Stimulated activated CD8-positive, alpha-beta memory T cell treated with anti-CD3 and anti-CD28 coated beads, Interleukin-2, amount 100 ng/mL, for 48 hours (primary cell): ENCODE results near the gene PRPF31.
A peak's percentile ranks its signal among the peaks of the same experiment; 100 is the strongest.

Experiments used
- DNase-seq, 2 donors: peaks; one replicate each; pipeline ENCODE4 v3.0.0-alpha.2; 2020; ENCODE audit warnings: low read depth in 2 of 2

The PRPF31 gene

DNA sequence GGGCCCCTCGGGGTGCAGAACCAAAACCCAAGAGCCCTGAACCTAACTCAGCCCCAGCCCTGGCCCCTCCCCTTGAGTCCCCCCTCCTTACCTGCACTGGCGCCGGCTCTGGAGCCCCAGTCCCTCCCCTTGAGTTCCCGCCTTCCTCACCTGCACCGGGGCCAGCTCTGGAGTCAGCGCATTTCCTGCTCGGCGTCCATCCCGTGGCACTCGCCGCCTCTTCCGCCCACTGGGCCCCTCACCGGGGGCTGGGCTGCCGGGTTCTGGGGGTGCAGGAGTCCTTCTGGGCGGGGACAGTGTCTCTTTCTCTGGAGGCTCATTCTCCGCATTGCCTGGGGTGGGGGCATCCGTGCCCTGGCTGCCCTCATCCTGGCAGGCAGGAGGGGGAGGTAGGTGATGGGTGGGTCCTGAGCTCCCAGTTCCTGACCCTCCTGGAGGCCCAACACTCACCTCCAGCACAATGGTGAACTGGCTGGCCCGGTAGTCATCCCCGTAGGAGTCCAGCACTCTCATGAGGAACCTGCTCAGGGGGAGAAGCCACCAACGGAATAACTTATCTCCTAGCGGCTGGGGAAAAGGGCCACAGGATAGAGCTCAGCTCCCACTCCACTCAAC, 7.6 kb upstream of the PRPF31 start:
- DNase-seq, result no peak

DNA sequence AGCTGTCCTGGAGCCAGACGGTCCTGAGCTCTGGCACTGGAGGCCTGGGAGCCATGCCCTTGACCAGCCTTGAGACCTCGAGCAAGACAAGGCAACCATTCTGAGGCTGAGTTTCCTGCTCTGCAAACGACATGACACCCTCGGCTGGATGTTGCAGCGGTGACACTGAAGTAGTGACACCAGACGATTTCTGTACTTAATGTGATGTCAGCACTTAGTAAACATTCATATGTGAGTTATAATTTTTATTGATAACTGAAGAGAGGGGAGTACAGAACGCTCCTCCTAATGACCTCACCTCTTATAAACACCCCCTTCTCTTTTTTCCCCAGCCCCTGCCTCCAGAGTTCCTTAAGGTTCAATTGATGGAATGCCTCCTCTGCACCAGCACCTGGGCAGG, 7.1 kb upstream of the PRPF31 start:
- no peak for DNase-seq

DNA sequence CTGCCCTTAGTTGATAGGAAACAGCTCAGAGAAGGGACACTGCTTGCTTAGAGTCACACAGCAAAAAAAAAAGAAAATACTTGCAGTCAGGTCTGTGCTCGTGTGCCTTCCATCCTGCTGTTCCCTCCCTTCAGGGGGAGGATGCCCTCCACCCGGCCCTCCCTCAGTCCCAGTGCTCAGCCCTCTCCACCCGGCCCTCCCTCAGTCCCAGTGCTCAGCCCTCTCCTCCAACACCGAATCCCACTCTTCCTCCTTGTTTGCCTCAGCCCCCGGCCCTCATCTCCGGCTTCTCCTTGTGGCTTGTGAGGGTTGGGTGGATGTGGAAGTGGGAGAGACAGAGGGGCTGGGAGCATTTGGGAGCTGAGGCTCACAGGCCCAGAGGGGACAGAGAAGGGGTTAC, 5.9 kb upstream of the PRPF31 start:
- DNase-seq, result no peak

DNA sequence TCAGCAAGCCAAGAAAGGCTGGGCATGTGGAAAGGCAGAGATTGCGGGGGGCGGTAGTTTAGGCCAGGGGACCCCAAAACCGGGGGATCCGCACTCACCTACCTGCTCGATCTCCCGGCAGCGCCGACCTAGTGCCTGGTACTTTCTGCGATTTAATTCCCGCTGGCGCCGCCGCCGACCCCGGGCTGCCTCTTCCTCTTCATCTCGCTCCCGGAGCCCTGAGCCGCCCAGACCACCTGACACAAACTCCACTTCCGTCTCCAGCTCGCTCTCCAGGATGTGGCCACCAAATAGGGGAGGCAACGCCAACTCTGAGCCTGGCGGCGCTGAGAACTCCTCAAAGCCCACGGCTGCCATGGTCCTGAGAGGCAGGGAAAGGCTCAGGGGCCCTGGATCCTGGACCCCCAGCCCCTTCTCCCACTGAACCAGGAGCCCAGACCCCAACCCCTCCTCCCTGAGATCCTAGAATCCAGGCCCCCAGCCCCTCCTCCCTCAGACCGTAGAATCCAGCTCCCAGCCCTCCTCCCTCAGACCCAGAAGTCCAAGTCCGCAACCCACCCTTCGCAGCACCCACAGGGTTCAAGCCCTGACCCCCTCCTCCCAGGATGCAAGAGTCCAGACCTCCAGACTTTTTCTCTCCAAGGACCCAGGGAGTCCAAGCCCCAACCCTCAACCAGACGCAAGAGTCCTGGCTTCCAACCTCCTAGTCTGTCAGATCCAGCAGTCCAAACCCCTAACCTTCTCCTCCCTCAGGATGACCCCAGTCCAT, 1.0 kb upstream of the PRPF31 start:
- peak; percentile 28 to 43 for DNase-seq

DNA sequence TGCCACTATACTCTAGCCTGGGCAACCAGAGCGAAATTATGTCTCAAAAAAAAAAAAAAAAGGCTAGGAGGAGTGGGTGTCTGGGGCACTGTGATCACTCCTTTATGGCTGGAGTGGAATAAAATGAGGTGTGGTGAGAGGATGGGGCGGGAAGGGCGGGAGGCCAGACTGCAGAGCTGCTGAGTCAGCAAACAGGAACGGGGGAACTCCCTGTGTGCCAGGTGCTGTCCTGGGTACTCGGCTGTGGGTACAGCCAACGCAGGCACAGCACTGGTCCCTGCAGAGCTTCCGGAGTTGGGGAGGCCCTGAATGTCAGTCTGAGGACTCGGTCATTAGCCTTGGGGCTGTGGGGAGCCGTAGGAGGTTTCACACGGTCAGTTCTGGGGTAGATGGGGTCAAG, 5.7 kb downstream of the PRPF31 start:
- DNase-seq, result no peak

DNA sequence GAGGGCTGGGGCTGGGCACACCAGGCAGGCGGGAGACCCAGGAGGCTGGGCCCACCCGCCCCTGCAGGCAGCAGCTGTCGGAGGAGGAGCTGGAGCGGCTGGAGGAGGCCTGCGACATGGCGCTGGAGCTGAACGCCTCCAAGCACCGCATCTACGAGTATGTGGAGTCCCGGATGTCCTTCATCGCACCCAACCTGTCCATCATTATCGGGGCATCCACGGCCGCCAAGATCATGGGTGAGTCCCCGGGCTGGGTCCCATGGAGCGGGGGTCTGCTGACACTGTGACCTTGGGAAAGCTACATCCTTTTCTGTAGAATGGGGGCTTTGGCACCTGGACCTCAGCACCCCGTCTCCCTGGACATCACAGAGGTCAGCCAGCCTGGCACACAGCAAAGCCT, 8.1 kb downstream of the PRPF31 start:
- DNase-seq, result no peak

DNA sequence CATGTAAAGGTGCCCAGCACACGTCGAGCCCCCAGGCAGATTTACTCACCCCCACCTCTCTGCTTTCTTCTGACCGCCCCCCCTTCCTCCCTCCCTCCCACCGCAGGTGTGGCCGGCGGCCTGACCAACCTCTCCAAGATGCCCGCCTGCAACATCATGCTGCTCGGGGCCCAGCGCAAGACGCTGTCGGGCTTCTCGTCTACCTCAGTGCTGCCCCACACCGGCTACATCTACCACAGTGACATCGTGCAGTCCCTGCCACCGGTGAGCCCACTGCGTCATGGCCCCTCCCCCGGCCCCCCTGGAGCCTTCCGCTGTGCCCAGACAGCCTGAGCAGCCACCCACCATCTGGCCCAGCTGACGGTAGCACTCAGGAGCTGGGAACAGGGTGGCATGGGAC, 8.8 kb downstream of the PRPF31 start:
- no peak for DNase-seq

DNA sequence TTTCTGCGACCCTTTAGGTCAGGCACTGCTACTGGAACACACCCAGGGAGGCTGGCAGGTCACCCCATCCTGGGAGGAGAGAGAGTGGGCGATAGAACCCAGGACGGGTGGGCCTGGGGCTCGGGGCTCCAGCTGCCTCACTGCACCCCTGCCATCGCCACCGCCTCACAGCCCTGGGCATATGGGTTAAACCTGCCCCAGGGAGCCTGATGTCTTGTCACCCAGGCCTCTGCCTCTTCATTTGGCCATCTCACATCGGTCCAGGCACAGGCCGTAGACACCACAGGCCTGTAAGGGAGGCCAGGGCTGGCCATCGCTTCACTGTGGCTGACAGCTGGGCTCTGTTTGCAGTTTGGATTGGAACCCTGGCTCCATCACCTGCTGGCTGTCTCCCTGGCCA, 10.2 kb downstream of the PRPF31 start:
- DNase-seq, result no peak

DNA sequence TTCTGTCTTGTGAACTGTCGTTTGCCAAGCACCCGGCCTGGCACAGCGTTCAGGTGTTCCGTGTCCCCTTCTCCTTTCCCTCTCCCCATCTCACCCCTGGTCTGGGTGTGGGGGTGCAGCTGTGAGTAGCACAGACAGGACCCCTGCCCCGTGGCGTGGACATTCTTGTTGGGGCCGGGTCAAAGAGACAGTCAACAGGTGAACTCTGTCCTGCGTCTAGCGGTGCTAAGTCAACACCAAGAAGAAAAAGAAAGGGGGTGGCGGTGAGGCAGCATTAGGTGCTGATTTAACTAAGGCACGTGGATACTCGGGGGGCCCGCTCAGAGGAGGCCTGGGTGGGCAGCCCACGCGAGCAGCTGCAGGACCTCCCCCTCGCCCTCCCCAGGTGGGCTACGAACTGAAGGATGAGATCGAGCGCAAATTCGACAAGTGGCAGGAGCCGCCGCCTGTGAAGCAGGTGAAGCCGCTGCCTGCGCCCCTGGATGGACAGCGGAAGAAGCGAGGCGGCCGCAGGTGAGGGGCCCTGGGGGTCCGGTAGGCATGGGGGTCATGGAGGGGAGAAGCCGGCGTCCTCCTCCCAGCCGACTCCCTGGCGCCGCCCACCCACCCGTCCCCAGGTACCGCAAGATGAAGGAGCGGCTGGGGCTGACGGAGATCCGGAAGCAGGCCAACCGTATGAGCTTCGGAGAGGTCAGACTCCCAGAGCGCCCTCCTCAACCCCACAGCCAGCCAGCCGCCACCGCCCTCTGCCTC, 12.3 kb downstream of the PRPF31 start:
- no peak for DNase-seq

DNA sequence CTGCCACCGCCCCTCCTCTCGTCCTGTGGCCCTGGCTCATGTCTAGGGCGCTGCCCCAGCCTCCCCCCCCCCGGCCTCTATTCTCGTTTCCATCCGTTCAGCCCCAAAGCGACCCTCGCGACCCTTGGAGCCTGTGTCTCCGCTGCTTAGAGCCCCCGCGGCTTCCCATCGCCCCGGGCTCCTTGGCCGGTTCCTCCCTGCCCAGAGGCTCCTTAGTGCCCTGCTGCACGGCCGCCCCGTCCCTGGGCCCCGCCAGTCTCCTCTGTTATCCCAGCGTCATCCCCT, 12.8 kb downstream of the PRPF31 start:
- no peak for DNase-seq

DNA sequence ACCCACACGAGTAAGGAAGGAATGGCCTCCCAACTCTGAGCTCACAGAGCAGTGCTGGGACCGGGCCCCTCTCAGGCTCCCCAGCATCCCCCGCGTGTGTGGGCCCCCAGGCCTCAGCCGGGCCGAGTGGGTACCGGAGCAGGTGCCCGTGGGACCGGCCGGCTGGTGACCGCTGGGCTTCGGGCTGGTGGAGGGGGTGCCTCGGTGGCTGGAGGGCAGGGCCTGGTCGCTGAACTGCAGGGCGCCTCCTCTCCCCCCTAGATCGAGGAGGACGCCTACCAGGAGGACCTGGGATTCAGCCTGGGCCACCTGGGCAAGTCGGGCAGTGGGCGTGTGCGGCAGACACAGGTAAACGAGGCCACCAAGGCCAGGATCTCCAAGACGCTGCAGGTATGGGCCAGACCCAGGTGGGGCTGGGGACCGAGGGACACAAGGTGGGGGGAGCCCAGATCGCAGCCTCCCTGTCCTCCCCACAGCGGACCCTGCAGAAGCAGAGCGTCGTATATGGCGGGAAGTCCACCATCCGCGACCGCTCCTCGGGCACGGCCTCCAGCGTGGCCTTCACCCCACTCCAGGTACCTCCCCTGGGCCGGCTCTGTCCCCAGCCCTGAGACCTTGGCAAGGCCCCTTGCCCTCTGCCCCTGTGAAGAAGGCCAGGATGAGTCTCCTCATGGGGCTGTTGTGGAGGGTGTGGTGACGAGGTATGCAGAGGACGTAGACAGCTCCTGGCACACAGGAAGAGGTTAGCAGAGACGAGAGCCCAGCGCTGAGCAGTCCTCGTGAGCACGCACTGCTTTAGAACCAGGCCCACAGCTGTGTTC, 13.5 kb downstream of the PRPF31 start:
- DNase-seq, result no peak

DNA sequence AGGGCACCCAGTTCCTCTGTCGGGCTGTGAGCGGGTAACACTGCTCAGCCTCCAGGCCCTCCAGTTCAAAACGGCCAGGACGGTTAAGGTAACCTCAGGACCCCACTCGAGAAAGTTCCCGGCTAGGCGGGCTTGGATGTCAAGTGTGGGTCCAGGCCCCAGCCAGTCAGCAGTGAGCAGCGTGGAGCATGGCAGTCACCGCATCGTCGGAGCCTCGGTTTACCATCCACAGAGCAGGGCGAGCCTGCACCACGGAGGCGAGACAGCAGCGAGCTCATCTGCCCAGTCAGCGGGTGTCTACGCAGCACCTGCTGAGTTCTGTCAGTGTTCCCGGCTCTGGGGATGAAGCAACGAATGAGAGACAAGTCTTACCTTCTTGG, 14.1 kb downstream of the PRPF31 start:
- DNase-seq, result no peak

DNA sequence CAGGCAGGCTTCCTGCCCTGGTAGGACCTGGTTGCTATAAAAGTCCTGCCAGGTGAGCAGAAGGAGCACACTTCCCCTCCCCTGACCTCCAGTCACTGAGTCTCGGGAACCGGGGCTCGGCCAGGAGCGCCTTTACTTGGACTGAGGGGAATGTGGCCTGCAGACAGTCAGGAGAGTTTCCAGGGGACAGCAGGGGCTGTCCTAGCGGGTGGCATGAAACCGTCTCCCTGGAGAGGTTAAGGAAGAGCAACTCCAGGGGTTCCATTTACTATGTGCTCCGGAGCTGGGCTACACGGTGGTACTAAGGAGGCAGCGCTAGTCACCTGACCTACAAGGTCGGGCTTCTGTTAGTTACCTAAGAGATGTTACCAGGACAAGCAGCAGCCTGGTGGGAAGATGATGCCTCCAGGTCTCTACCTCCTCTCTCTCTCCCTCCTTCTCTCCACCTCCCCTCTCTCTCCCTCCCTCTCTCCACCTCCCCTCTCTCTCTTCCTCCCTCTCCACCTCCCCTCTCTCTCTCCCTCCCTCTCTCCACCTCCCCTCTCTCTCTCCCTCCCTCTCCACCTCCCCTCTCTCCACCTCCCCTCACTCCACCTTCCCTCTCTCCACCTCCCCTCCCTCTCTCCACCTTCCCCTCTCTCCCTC, 17.9 kb downstream of the PRPF31 start:
- no peak for DNase-seq

DNA sequence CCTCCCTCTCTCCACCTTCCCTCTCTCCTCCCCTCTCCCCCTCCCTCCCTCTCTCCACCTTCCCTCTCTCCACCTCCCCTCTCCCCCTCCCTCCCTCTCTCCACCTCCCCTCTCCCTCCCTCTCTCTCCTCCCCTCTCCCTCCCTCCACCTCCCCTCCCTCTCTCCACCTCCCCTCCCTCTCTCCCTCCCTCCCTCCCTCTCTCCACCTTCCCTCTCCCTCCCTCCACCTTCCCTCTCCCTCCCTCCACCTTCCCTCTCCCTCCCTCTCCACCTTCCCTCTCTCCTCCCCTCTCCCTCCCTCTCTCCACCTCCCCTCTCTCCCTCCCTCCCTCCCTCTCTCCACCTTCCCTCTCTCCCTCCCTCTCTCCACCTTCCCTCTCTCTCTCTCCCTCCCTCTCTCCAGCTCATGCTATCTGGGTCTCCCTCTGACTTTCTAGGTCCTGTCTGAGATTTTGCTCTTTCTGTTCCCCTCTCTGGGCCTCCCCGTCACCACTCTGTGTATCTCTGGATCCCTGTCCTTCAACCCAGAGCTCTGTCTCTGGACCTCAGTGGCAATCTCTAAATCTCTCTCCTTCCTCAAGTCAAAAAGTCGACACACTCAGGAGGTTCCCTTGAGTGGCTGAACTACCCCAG, 18.5 kb downstream of the PRPF31 start:
- DNase-seq, result no peak

DNA sequence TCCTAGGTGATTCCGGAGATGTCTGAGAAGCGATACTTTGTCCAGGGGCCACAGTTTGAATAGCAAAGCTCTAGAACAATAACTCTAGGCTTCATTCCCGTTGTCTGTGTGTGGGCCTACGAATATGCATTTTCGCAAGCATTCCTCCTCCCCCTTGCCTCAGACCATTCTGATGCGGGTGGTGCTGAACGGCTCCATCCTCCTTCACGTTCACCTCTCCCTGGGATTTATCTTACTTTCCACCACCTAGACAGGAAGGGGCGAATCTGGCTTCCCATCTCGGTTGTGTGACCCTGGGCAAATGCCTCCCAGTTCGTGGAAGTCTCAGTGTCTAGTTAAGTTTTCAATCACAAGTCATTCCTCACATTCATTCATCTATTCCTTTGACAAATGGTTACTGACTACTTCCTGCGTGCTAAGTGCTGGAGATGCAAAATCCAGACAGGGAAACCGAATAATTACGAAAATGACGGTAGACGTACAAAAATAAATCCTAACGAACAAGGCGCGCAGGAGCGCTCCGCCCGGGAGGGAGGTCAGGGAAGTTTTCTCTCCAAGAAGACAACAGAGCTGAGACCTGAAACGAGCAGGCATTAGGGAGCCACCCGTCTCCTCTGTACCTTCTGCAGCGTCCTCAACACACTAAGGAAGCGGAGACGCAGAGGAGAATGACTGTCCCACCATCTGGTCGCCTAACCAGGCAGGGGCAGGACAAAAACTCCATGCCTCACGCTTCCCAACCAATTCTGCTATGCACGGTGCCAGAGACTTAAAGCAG, 20.7 kb downstream of the PRPF31 start:
- DNase-seq, result no peak

DNA sequence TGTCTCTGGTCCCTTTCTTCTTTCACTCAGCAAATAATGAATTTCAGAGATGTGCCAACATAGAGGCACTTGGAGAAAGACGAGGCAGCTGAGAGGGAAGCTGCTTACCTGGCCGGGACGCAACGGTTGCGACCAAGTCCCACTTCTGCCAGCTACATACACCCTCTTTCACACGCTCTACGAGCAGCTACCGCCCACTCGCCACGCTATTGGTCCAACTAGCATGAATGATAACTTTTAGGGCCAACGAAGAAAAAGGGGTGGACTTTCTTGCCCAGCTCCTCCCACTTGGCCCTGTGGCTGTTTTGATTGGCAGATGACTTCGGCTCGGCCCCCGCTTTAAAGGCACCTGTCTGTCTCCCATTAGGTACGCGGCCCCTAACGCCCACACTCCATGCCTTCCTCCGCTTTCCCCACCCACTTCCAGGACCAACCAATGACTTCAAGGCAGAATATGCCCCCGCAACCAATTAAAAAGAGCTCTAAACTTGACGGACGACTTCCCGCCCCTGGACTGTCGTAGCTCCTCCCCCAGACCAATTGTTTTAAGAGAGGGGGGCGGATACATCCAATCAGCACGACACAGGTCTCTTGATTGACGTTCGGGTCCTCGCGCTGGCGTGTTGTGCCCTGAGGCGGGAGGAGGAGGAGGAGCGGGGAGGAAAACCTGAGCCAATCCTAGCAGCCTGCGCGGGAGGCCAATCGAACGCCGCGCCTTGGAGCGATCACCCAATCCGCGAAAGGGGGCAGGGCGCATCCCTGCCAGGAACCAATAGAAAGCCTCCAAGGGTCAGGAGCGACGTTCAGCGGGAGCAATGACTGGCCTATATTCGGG, 21.5 kb downstream of the PRPF31 start:
- peak; percentile 96 to 97 for DNase-seq

DNA sequence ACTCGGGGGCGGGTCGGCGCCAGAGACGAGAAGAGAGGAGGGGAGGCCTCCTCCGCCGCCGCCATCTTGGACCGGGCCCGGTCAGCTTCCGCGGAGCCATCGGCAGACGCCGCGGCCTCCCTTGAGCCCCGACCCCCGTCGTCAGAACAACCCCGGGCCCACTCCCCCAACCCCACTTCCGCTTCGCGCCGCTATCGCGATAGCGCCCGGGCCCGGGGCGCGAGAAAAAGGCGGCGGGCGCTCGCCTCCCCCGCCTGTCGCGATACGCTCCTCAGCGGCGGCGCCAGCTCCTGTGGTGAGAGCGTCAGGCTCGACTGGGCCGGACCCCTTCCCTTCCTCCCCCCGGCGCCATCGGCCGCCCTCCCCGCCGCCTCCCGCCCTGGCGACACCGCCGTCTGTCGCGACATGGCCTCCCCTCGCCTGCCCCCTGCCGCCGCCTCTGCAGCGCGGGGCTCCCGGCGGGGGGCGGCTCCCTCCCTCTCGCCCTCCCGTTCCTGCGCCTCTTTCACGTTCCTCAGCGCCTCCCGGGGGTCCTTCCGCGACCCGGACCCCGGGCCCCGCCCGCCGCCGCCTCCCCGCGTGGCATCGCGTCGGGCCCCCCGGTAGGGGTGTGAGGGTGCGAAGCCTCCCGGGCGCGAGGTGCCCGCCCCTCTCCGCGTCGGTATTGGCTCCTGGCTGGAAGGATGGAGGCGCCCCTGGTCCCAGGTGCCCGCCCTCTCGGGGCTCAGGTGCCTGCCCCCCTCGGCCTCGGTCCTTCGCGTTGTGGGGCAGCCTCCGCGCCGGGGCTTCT, 22.3 kb downstream of the PRPF31 start, which contains the start of gene CNOT3:
Gene CNOT3, plus strand, starts transcription at position 64 of the 790 bp plus-strand sequence. CDS start 5,217 bp downstream, outside the sequence.
- DNase-seq, result no peak

DNA sequence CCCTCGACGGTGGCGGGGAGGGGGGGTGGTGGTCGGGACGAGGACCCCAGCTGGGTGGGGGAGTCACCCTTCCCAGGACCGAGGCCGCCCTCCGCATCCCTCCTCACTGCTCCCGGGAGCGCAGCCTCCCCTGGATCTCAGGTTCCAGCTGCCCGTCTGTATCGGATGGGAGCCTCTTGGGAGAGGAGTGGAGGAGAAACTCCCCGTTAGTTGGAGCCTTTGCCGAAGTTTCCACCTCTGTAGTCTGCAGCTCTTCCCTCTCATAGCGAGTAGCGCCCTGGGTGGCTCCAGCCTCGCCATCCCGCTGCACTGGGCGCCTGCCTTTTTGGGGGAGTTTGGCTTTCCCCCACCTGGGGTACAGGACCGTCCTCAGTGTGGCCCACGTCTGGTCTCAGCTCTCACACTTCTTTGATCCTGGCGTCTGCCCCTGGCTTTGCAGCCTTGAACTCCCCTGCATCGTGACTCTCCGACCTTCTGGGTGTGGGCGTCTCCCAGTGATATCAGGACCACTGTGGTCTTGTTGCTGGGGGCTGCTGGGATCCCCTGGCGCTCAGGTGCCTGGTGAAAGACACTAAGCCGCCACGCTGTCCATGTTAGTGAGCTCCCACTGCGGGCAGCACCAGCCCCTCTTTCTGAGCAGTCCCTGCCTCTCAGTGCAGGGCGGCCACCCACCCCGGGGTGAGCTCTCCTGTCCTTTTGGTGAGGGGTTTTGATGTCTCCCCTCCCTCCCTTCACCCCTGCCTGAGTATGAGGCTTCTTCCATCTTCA, 23.1 kb downstream of the PRPF31 start:
- DNase-seq, result peak in 1 of 2 donors; percentile 34
